H1 (cell line): ENCODE measurements around the gene RALGDS.

ENCODE experiments used
- CHD1 ChIP-seq: IDR thresholded peaks from 2 replicates; pipeline ENCODE4 v1.6.1; 2012; ENCODE audit warnings: low read depth, low read length, improper control_type of control experiment
- CTCF ChIP-seq, 3 experiments: IDR thresholded peaks; 1 replicate in 2 of 3; 2 replicates in 1 of 3; pipeline versions ENCODE4 v1.5.1 to v1.6.1; 2011; ENCODE audit warnings: low read length in 3 of 3, mild to moderate bottlenecking in 3 of 3, inconsistent platforms in 2 of 3, low read depth in 1 of 3, moderate library complexity in 1 of 3; ENCODE audit not compliant: insufficient read depth in 1 of 3; ENCODE audit errors: control extremely low read depth in 1 of 3
- RAD21 ChIP-seq, 2 experiments: IDR thresholded peaks in 1 of 2; conservative IDR thresholded peaks in 1 of 2; 2 replicates each; pipeline ENCODE4 v1.6.1; 2011; ENCODE audit warnings: low read depth in 2 of 2, low read length in 2 of 2, improper control_type of control experiment in 1 of 2, inconsistent platforms in 1 of 2, mild to moderate bottlenecking in 1 of 2, moderate library complexity in 1 of 2

GRCh38 chr9:133104718-133105460 is 16.2 kb downstream of the RALGDS start:
- no peak for TF ChIP-seq RAD21 (IDR thresholded peaks at IDR 0.05 in 1 of 2, conservative IDR thresholded peaks at IDR 0.05 in 1 of 2; ENCODE audit: low read depth in 2 of 2, low read length in 2 of 2)
- TF ChIP-seq CTCF (IDR thresholded peaks at IDR 0.05; ENCODE audit: control extremely low read depth in 1 of 3, insufficient read depth in 1 of 3, low read depth in 1 of 3, low read length in 3 of 3), result no peak
- no peak for TF ChIP-seq CHD1
